SU-DHL-6 (cell line): ENCODE measurements around the gene PIH1D1.

ENCODE experiments used
- H2AFZ ChIP-seq: fragments of 200-600 bp; sonication (generic); 2 replicates; pipeline ENCODE4 v1.6.1; 2014; ENCODE audit warnings: low read depth, mild to moderate bottlenecking, moderate library complexity, mixed read lengths, antibody characterized with exemption, low read length; ENCODE audit not compliant: severe bottlenecking
- H3F3A ChIP-seq: fragments of 200-600 bp; shearing (Covaris generic); 2 replicates; pipeline ENCODE4 v1.6.0; 2016; ENCODE audit warnings: antibody characterized with exemption, mild to moderate bottlenecking; ENCODE audit not compliant: insufficient read depth
- H3K27ac ChIP-seq: fragments of 200-600 bp; sonication (generic); 2 replicates; pipeline ENCODE4 v1.5.1; 2016; ENCODE audit warnings: low read depth, mild to moderate bottlenecking, low read length, moderate library complexity, mixed read lengths
- H3K27me3 ChIP-seq: fragments of 200-600 bp; sonication (generic), shearing (Covaris generic); 2 replicates; pipeline ENCODE4 v1.6.0; 2014; ENCODE audit warnings: mild to moderate bottlenecking, low read length
- H3K36me3 ChIP-seq: fragments of 200-600 bp; sonication (generic); 2 replicates; pipeline ENCODE4 v1.6.1; 2014; ENCODE audit warnings: mild to moderate bottlenecking, low read length, mixed read lengths
- H3K4me2 ChIP-seq: fragments of 300-600, 200-600 bp; shearing (Covaris generic), sonication (generic); 2 replicates; pipeline ENCODE4 v1.6.0; 2014; ENCODE audit warnings: low read length, low read depth, mild to moderate bottlenecking; ENCODE audit not compliant: poor library complexity, severe bottlenecking
- H3K4me3 ChIP-seq: fragments of 200-600 bp; sonication (generic); 2 replicates; pipeline ENCODE4 v1.5.1; 2014; ENCODE audit warnings: antibody characterized with exemption, low read length, mild to moderate bottlenecking, mixed read lengths; ENCODE audit not compliant: insufficient read depth, poor library complexity, severe bottlenecking
- H3K79me2 ChIP-seq: fragments of 200-600 bp; sonication (generic); 2 replicates; pipeline ENCODE4 v1.6.1; 2014; ENCODE audit warnings: mild to moderate bottlenecking, low read length, moderate library complexity; ENCODE audit not compliant: insufficient read depth
- H3K9ac ChIP-seq: fragments of 200-600 bp; sonication (generic); 2 replicates; pipeline ENCODE4 v1.7.0; 2014; ENCODE audit warnings: mild to moderate bottlenecking, low read length
- H3K9me2 ChIP-seq: fragments of 200-600 bp; sonication (generic); replicated peaks from 2 replicates; pipeline ENCODE4 v1.6.1; 2014; ENCODE audit warnings: low read length; ENCODE audit not compliant: insufficient read depth
- H3K9me3 ChIP-seq: fragments of 200-600 bp; sonication (generic); 2 replicates; pipeline ENCODE4 v1.6.1; 2014; ENCODE audit warnings: low read length, mixed read lengths; ENCODE audit not compliant: insufficient read depth
- H4K20me1 ChIP-seq: fragments of 200-600 bp; sonication (generic); 2 replicates; pipeline ENCODE4 v1.6.1; 2014; ENCODE audit warnings: low read depth, mild to moderate bottlenecking, antibody characterized with exemption, low read length, moderate library complexity, mixed read lengths
- EZH2phosphoT487 ChIP-seq: fragments of 200-600 bp; sonication (generic), shearing (Covaris generic); conservative IDR thresholded peaks from 2 replicates; pipeline ENCODE4 v1.6.1; 2018; ENCODE audit warnings: mild to moderate bottlenecking, antibody characterized with exemption, low read length, moderate library complexity, mixed read lengths
- TF ChIP-seq, protein P1 (sequence below): fragments of 200-600 bp; sonication (generic); IDR thresholded peaks from one replicate; pipeline ENCODE4 v1.5.1; 2017; ENCODE audit warnings: antibody characterized with exemption, mild to moderate bottlenecking, low read length, moderate library complexity; ENCODE audit not compliant: insufficient read depth, poor library complexity, severe bottlenecking

The PIH1D1 gene

DNA sequence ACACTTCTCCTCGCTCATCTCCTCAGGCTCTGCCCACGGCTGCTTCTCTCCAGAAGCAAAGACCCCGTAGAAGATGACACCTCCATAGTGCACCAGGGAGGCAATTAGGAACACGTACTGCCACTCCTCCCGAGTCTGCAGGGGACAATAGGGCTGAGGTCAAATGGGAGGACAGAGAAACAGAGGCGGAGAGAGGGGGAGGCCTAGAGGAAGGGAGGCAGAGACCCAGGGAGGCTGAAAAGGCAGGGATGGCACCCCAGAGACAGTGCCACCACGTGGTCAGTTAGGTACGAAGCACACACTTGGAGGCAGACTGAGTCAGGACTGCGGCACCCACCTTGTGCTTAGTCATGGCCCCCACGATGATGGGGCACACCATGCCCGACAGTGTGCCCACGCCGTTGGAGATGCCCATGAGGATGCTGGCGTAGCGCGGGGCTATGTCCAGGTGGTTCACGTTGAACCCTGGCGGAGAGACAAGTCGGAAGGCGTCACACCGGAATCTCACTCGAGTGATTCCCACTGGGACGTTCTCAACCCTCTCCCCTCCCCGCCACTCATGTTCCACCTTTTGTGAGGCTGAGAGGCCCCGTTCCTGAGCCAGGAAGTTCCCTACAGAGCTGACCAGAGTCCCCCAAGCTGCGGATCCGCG, 20.8 kb downstream of the PIH1D1 start:
- Histone ChIP-seq H3K27ac (no peak overlapping the region), H3K79me2 (no peaks in the 10 kb centered on the region), H3K9me2 (no peaks in the 10 kb centered on the region), H4K20me1 (no peaks in the 10 kb centered on the region), H3F3A (no peaks in the 10 kb centered on the region), H3K9me3 (no peaks in the 10 kb centered on the region), H3K36me3 (no peaks in the 10 kb centered on the region), H2AFZ (no peak overlapping the region), H3K4me3 (no peak overlapping the region), H3K9ac (no peak overlapping the region), H3K27me3 (no peaks in the 10 kb centered on the region), H3K4me2 (no peak overlapping the region)
- TF ChIP-seq, protein P1, sequence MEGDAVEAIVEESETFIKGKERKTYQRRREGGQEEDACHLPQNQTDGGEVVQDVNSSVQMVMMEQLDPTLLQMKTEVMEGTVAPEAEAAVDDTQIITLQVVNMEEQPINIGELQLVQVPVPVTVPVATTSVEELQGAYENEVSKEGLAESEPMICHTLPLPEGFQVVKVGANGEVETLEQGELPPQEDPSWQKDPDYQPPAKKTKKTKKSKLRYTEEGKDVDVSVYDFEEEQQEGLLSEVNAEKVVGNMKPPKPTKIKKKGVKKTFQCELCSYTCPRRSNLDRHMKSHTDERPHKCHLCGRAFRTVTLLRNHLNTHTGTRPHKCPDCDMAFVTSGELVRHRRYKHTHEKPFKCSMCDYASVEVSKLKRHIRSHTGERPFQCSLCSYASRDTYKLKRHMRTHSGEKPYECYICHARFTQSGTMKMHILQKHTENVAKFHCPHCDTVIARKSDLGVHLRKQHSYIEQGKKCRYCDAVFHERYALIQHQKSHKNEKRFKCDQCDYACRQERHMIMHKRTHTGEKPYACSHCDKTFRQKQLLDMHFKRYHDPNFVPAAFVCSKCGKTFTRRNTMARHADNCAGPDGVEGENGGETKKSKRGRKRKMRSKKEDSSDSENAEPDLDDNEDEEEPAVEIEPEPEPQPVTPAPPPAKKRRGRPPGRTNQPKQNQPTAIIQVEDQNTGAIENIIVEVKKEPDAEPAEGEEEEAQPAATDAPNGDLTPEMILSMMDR = no peak
- TF ChIP-seq EZH2phosphoT487 = no peak

DNA sequence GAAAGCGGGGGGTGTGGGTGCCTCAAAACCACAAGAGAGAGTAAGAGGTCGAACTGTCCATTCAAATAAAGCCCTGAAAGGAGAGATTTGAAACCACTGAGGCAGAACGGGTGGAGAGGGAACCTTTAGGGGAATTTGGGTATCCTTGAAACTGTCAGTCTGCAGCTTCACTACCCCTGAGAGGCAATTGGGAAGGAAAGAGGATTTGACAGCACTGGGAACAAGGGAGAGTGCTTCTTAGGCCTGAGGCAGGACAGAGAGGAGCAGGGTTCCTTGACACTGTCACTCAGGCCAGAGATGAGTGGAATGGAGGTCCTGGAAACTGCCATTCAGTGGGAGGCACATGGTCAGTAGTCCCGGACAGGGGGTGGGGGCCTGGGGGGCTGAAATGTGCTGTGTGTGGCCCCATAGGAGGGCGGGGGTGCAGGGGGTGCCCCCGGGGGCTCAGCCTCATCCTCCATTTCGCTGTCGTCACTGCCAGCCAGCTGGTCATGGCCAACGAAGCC, 21.4 kb downstream of the PIH1D1 start:
- TF ChIP-seq, protein P1 = no peak
- no peak for TF ChIP-seq EZH2phosphoT487
- no peaks in the 10 kb centered on the region for H3K9me3 ChIP-seq
- no peak overlapping the region for H3K4me3 ChIP-seq
- no peak overlapping the region for H3K4me2 ChIP-seq
- H4K20me1 ChIP-seq = no peaks in the 10 kb centered on the region
- no peak overlapping the region for H3K27ac ChIP-seq
- no peaks in the 10 kb centered on the region for H3K9me2 ChIP-seq
- no peaks in the 10 kb centered on the region for H3K79me2 ChIP-seq
- no peaks in the 10 kb centered on the region for H3K36me3 ChIP-seq
- H2AFZ ChIP-seq = no peak overlapping the region
- H3F3A ChIP-seq = no peaks in the 10 kb centered on the region
- no peaks in the 10 kb centered on the region for H3K27me3 ChIP-seq
- H3K9ac ChIP-seq = no peak overlapping the region

DNA sequence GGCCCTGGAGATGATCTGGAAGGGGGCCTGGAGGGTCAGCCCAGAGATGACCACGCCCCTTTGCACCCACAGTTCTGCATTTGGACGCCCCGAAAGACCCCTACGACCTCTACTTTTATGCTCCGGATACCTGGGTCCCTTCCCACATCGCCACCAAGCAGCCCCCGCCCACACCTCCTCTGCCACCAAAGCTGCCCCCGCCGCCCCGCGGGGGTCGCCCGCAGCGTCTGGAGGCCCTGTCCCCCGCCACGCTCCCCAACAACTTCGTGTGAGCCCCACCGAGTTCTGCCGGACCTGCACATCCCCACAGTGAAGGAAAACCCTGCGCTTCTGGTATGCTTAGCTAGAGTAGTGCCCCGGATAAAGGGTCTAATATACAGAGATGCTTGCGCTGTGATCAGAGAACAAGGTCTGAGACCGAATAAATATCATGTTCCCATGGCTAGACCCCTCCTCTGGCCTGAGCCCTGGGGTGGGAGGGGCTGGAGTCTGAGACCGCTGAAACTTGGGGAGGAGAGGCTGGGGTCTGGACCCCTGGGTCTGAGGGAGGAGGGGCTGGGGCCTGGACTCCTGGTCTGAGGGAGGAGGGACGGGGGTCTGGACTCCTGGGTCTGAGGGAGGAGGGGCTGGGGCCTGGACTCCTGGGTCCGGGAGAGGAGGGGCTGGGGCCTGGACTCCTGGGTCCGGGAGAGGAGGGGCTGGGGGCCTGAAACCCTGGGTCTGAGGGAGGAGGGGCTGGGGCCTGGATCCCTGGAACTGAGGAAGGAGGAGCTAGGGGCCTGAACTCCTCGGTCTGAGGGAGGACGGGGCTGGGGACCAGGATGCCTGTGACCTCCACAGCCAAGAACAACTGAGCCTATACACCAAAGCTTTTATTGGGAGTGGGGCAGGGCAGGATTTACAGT, 22.8 kb downstream of the PIH1D1 start:
- H3K9ac ChIP-seq = no peak overlapping the region
- no peak overlapping the region for H3K4me3 ChIP-seq
- no peak overlapping the region for H2AFZ ChIP-seq
- H3K9me2 ChIP-seq = no peaks in the 10 kb centered on the region
- H3K4me2 ChIP-seq = no peak overlapping the region
- H3K9me3 ChIP-seq = no peaks in the 10 kb centered on the region
- no peaks in the 10 kb centered on the region for H4K20me1 ChIP-seq
- no peak for TF ChIP-seq EZH2phosphoT487
- TF ChIP-seq, protein P1 = no peak
- no peaks in the 10 kb centered on the region for H3K36me3 ChIP-seq
- no peak overlapping the region for H3K27ac ChIP-seq
- H3K27me3 ChIP-seq = no peaks in the 10 kb centered on the region
- H3F3A ChIP-seq = no peaks in the 10 kb centered on the region
- no peaks in the 10 kb centered on the region for H3K79me2 ChIP-seq
